Neural progenitor cell (in vitro differentiated cells): Measurements from ENCODE around the gene BLOC1S1. TPM values are rescaled to one million over a fixed set of nuclear protein-coding genes. Genes with fewer than 3 reads are reported as not detected.

Source experiments
- DNase-seq: peaks from one replicate; pipeline ENCODE4 v3.0.0-alpha.2; 2016; ENCODE audit warnings: low spot score
- H2AFZ ChIP-seq: fragments of 200-600 bp; sonication (generic); replicated peaks from 2 replicates; pipeline ENCODE4 v1.6.1; 2016; ENCODE audit warnings: antibody characterized with exemption
- H3F3A ChIP-seq: fragments of 200-600 bp; sonication (generic); 2 replicates; pipeline ENCODE4 v1.6.1; 2016; ENCODE audit warnings: antibody characterized with exemption, low read depth
- H3K27ac ChIP-seq: fragments of 200-600 bp; sonication (generic); 2 replicates; pipeline ENCODE4 v1.5.1; 2016; ENCODE audit warnings: mild to moderate bottlenecking
- H3K27me3 ChIP-seq: fragments of 200-600 bp; sonication (generic); 2 replicates; pipeline ENCODE4 v1.6.1; 2016; ENCODE audit warnings: mild to moderate bottlenecking, moderate library complexity
- H3K36me3 ChIP-seq: fragments of 200-600 bp; sonication (generic); 2 replicates; pipeline ENCODE4 v1.5.1; 2016
- H3K4me1 ChIP-seq: fragments of 200-600 bp; sonication (generic); 2 replicates; pipeline ENCODE4 v1.6.1; 2016; ENCODE audit warnings: mixed run types
- H3K4me2 ChIP-seq: fragments of 200-600 bp; sonication (generic); 2 replicates; pipeline ENCODE4 v1.6.1; 2016
- H3K4me3 ChIP-seq: fragments of 200-600 bp; sonication (generic); 2 replicates; pipeline ENCODE4 v1.5.1; 2016
- H3K79me2 ChIP-seq: fragments of 200-600 bp; sonication (generic); 2 replicates; pipeline ENCODE4 v1.6.1; 2016; ENCODE audit warnings: low read depth
- H3K9ac ChIP-seq: fragments of 200-600 bp; sonication (generic); 2 replicates; pipeline ENCODE4 v1.6.1; 2016
- H3K9me3 ChIP-seq: fragments of 200-600 bp; sonication (generic); 2 replicates; pipeline ENCODE4 v1.5.1; 2016; ENCODE audit warnings: low read depth
- H4K20me1 ChIP-seq: fragments of 200-600 bp; sonication (generic); 2 replicates; pipeline ENCODE4 v1.6.1; 2016; ENCODE audit warnings: low read depth
- H3K27ac Mint-ChIP-seq: 3 replicates; pipeline ENCODE4 v1.8.0; 2021; ENCODE audit warnings: mixed read lengths
- H3K27me3 Mint-ChIP-seq: 2 replicates; pipeline ENCODE4 v1.8.0; 2022; ENCODE audit warnings: low read depth, mild to moderate bottlenecking, inconsistent platforms, moderate library complexity, mixed read lengths; ENCODE audit not compliant: insufficient read depth
- H3K36me3 Mint-ChIP-seq: 3 replicates; pipeline ENCODE4 v1.8.0; 2021; ENCODE audit warnings: mixed read lengths
- H3K4me1 Mint-ChIP-seq: 3 replicates; pipeline ENCODE4 v1.8.0; 2021; ENCODE audit warnings: mixed read lengths
- H3K4me3 Mint-ChIP-seq: 3 replicates; pipeline ENCODE4 v1.8.0; 2021; ENCODE audit warnings: mild to moderate bottlenecking, moderate library complexity, mixed read lengths
- H3K9me3 Mint-ChIP-seq: 3 replicates; pipeline ENCODE4 v1.8.0; 2020; ENCODE audit warnings: mixed read lengths
- CTCF ChIP-seq: fragments of 200-600 bp; sonication (generic); IDR thresholded peaks from 2 replicates; pipeline ENCODE4 v1.5.1; 2017; ENCODE audit warnings: antibody characterized with exemption, mild to moderate bottlenecking
- EZH2 ChIP-seq: fragments of 200-600 bp; sonication (generic); IDR thresholded peaks from 2 replicates; pipeline ENCODE4 v1.6.1; 2017; ENCODE audit warnings: antibody characterized with exemption, mild to moderate bottlenecking, moderate library complexity
- EZH2phosphoT487 ChIP-seq: fragments of 200-600 bp; sonication (generic); IDR thresholded peaks from 2 replicates; pipeline ENCODE4 v1.6.1; 2017; ENCODE audit warnings: antibody characterized with exemption
- total RNA-seq: library from RNA; depleted of rRNA; stranded (reverse); fragments of >200 nt; gene quantifications from 2 replicates; pipeline ENCODE4 v1.2.3, GENCODE V29; 2015; ENCODE audit warnings: low replicate concordance

The BLOC1S1 gene
- total RNA-seq, 1 donor from 2014 or later, result 48.1 TPM

GRCh38 chr12:55718015-55718414 lies 2.2 kb downstream of the BLOC1S1 start:
- H3K27ac Mint-ChIP-seq, result peak overlapping the region; percentile 97
- Histone ChIP-seq H3K27me3 (no peaks in the 10 kb centered on the region), H3K79me2 (peaks cover 16% of the 10 kb centered on the region), H3K9me3 (no peaks in the 10 kb centered on the region), H3K4me3 (peak overlapping the region; percentile 88), H3K27ac (peak overlapping the region; percentile 86), H3K4me2 (peak overlapping the region; percentile 79), H3K36me3 (no peaks in the 10 kb centered on the region), H3K9ac (peak overlapping the region; percentile 27), H3F3A (peaks cover 38% of the 10 kb centered on the region), H2AFZ (no peak overlapping the region), H4K20me1 (no peaks in the 10 kb centered on the region), H3K4me1 (peaks cover 31% of the 10 kb centered on the region)
- no peak for TF ChIP-seq CTCF
- no peak for TF ChIP-seq EZH2phosphoT487
- TF ChIP-seq EZH2, result no peak
- peak overlapping the region; percentile 92 for H3K4me3 Mint-ChIP-seq
- H3K27me3 Mint-ChIP-seq, result peaks cover 20% of the 10 kb centered on the region
- peaks cover 41% of the 10 kb centered on the region for H3K4me1 Mint-ChIP-seq
- peak; percentile 77 for DNase-seq
- peaks cover 3% of the 10 kb centered on the region for H3K36me3 Mint-ChIP-seq
- peaks cover 6% of the 10 kb centered on the region for H3K9me3 Mint-ChIP-seq

GRCh38 chr12:55718624-55719275 lies 2.9 kb downstream of the BLOC1S1 start:
- peaks cover 6% of the 10 kb centered on the region for H3K9me3 Mint-ChIP-seq
- peak overlapping the region; percentile 79 for H3K4me2 ChIP-seq
- H2AFZ ChIP-seq, result no peak overlapping the region
- no peaks in the 10 kb centered on the region for H3K9me3 ChIP-seq
- TF ChIP-seq EZH2phosphoT487, result no peak
- no peaks in the 10 kb centered on the region for H3K36me3 ChIP-seq
- peak overlapping the region; percentile 97 for H3K27ac Mint-ChIP-seq
- H3K36me3 Mint-ChIP-seq, result peaks cover 6% of the 10 kb centered on the region
- DNase-seq, result no peak
- H3K4me1 Mint-ChIP-seq, result peaks cover 43% of the 10 kb centered on the region
- H3K79me2 ChIP-seq, result peaks cover 16% of the 10 kb centered on the region
- H3K4me3 ChIP-seq, result peak overlapping the region; percentile 88
- H3K4me1 ChIP-seq, result peaks cover 31% of the 10 kb centered on the region
- no peaks in the 10 kb centered on the region for H3K27me3 ChIP-seq
- peak overlapping the region; percentile 27 for H3K9ac ChIP-seq
- H3F3A ChIP-seq, result peaks cover 45% of the 10 kb centered on the region
- H3K27ac ChIP-seq, result peak overlapping the region; percentile 86
- peaks cover 18% of the 10 kb centered on the region for H3K27me3 Mint-ChIP-seq
- no peaks in the 10 kb centered on the region for H4K20me1 ChIP-seq
- H3K4me3 Mint-ChIP-seq, result peak overlapping the region; percentile 92

- no peaks in the 10 kb centered on the region for H3K27me3 ChIP-seq
- no peak for DNase-seq
- Mint-ChIP-seq H3K9me3 (peaks cover 6% of the 10 kb centered on the region), H3K4me3 (no peak overlapping the region), H3K27me3 (peaks cover 18% of the 10 kb centered on the region), H3K27ac (no peak overlapping the region), H3K36me3 (peaks cover 6% of the 10 kb centered on the region), H3K4me1 (peaks cover 43% of the 10 kb centered on the region)
- no peaks in the 10 kb centered on the region for H4K20me1 ChIP-seq
- H3K4me1 ChIP-seq, result peaks cover 31% of the 10 kb centered on the region
- H2AFZ ChIP-seq, result no peak overlapping the region
- no peak for TF ChIP-seq EZH2phosphoT487
- no peak for TF ChIP-seq EZH2
- no peak for TF ChIP-seq CTCF
- H3K27ac ChIP-seq, result no peak overlapping the region
- H3K79me2 ChIP-seq, result peaks cover 16% of the 10 kb centered on the region
- no peaks in the 10 kb centered on the region for H3K36me3 ChIP-seq
- no peak overlapping the region for H3K4me3 ChIP-seq
- H3K4me2 ChIP-seq, result peak overlapping the region; percentile 79
- peaks cover 45% of the 10 kb centered on the region for H3F3A ChIP-seq
- H3K9ac ChIP-seq, result no peak overlapping the region
- H3K9me3 ChIP-seq, result no peaks in the 10 kb centered on the region
These were observed 3.5 kb downstream of the BLOC1S1 start for GRCh38 chr12:55719371-55719770.

GRCh38 chr12:55720071-55720564 lies 4.3 kb downstream of the BLOC1S1 start, which contains the start of gene RDH5:
TSS of gene RDH5 (plus strand) at chr12:55720393. CDS start at chr12:55721185, 792 bp downstream.
- no peak for DNase-seq
- Histone ChIP-seq H3K27ac (no peak within 1 kb of the TSS), H3K27me3 (no peaks in the 10 kb centered on the region), H3F3A (peaks cover 50% of the 10 kb centered on the region), H3K4me2 (peak within 1 kb of the TSS; percentile 79), H4K20me1 (no peaks in the 10 kb centered on the region), H3K4me3 (no peak within 1 kb of the TSS), H3K9me3 (no peaks in the 10 kb centered on the region), H3K9ac (no peak within 1 kb of the TSS), H2AFZ (no peak within 1 kb of the TSS), H3K79me2 (peaks cover 16% of the 10 kb centered on the region), H3K36me3 (no peaks in the 10 kb centered on the region), H3K4me1 (peaks cover 31% of the 10 kb centered on the region)
- peaks cover 6% of the 10 kb centered on the region for H3K36me3 Mint-ChIP-seq
- no peak within 1 kb of the TSS for H3K27ac Mint-ChIP-seq
- peaks cover 47% of the 10 kb centered on the region for H3K4me1 Mint-ChIP-seq
- H3K9me3 Mint-ChIP-seq, result peaks cover 6% of the 10 kb centered on the region
- TF ChIP-seq CTCF (no peak), EZH2phosphoT487 (no peak), EZH2 (no peak)
- no peak within 1 kb of the TSS for H3K4me3 Mint-ChIP-seq
- H3K27me3 Mint-ChIP-seq, result peaks cover 18% of the 10 kb centered on the region
